LNCAP (cell line): ENCODE results near the gene CDKN2A.

Source experiments
- TF ChIP-seq, protein P1 (sequence below): fragments of 450-650 bp; IDR thresholded peaks from 2 replicates; pipeline ENCODE4 v1.5.1; 2017; ENCODE audit warnings: mild to moderate bottlenecking

Gene CDKN2A

DNA sequence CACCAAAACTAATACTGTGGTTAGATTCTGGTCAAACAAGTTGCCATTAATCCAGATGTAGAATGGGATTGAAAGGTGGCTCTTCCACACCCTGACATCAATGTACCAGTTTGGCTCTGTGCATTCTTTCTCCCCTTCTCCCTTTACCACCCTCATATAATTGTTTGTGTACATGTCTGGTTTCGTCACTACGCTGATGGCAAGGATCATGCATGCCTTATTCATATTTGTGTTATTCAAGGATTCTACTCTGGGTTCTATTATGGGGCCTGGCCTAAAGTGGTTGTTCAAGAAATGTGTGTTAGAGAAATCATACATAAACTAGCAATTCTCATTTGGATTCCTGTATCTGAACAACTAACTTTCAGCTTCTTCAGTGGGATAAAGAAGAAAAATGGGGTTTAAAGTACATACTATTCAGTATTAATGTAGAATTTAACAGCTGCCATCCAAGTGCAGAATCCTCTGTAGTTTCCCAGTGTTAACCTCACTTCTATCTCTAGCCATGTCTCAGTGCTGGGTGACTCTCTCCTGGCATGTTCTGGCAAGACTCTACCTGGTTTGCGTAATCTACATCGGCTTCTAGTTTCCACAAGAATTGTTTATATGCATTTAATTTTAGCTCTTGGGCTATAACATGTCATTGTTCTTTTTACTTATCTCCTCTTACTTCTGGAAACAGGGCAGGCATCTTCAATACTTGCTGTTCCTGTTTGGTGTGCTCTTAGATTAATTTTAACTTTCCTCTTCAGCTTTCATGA is 42.9 kb upstream of the CDKN2A start:
- TF ChIP-seq, protein P1, sequence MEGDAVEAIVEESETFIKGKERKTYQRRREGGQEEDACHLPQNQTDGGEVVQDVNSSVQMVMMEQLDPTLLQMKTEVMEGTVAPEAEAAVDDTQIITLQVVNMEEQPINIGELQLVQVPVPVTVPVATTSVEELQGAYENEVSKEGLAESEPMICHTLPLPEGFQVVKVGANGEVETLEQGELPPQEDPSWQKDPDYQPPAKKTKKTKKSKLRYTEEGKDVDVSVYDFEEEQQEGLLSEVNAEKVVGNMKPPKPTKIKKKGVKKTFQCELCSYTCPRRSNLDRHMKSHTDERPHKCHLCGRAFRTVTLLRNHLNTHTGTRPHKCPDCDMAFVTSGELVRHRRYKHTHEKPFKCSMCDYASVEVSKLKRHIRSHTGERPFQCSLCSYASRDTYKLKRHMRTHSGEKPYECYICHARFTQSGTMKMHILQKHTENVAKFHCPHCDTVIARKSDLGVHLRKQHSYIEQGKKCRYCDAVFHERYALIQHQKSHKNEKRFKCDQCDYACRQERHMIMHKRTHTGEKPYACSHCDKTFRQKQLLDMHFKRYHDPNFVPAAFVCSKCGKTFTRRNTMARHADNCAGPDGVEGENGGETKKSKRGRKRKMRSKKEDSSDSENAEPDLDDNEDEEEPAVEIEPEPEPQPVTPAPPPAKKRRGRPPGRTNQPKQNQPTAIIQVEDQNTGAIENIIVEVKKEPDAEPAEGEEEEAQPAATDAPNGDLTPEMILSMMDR = no peak

DNA sequence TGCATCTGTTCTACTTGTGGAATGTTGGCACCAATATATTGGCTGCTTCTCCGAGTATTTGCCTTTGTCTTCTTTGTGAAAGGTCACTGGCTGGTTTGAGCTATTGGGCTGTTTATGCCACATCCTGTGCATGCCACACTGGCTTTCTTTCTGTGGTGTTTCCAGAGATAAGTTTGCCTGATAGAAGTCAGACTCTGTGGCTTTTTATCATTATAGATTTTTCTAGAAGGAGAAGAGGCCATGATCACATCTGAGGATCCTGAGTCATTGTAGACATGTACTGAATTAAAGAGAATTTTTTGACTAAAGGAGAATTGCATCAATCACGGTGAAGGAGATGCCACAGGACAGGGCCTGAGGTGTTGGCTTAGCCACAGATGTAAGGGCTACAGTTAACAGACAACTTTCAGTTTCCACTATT is 41.4 kb upstream of the CDKN2A start:
- TF ChIP-seq, protein P1 = no peak

DNA sequence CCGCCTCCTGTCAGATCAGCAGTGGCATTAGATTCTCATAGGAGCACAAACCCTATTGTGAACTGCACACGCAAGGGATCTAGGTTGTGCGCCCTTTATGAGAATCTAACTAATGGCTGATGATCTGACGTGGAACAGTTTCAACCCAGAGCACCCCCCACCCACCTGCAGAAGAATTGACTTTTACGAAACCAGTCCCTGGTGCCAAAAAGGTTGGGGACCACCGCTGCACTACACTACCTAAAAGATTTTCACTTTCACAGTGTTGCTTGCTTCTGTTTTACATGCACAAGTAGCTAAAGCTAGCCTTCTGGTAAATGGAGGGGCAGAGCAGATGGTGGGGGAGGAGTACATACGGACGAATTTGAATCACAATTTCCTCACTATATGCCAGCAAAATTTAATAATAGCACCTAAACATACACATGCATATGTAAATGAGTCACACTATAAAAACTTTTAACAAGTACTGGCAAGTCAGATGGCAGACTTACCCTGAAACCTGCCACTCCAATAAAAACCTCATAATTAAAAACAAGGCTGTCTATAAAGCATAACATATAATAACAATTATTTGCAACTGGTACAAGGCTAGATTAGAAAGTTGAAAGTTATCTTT is 38.9 kb upstream of the CDKN2A start:
- TF ChIP-seq, protein P1 = no peak

DNA sequence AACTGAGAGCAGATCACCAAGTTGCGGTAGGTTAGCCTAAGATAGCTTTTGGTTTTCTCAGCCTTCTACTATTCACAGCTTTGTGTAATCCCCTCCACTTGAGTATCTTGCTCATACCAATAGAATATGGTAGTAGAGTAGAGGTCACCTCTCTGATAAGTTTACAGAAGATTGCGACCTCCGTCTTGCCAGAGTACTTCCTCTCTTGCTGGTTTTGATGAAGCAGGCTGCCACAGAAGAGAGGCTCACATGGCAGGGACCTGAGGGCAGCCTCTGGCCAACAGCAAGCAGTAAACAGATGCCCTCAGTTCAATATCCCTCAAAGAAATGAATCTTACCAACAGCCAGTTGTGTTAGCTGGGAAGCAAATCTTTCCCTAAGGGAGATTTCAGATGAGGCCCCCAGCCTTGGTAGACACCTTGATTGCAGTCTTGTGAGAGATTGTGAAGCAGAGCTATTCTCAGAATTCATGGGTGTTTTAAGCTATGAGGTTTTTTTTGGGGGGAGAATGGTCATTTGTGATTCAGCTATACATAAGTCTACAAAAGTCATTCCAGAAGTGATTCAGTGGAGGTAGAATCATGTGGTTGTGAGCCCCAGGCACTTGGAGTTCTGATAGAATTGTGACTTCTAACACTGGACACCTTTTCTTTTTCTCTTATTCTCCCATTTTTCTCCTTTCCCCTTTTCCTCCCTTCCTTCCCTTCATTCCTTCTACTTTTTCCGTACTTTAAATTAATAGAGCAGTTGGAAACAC is 37.6 kb upstream of the CDKN2A start:
- TF ChIP-seq, protein P1 = no peak

DNA sequence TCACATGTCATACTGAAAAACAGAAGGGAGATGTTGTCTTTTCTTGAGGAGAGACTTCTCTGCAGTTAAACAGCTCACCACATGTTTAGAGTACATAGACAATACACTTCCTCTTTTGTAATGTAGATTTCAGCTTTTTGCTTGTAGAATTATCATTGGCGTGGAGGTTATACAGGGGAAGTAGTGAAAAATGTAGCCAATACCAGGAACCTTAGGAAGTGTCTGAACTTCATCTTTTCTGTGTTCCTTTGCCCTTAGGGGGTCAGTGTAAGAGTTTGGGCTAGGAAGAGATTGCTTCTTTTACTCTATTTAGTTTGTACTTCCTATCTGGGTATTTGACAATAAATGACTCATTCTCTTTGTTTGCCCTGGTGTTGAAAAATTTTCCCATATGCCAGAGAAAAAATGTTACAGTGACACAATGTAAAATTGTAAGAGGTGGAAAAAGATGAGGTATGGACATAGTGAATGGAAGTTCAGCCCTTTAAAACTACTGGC is 36.0 kb upstream of the CDKN2A start:
- TF ChIP-seq, protein P1 = no peak

DNA sequence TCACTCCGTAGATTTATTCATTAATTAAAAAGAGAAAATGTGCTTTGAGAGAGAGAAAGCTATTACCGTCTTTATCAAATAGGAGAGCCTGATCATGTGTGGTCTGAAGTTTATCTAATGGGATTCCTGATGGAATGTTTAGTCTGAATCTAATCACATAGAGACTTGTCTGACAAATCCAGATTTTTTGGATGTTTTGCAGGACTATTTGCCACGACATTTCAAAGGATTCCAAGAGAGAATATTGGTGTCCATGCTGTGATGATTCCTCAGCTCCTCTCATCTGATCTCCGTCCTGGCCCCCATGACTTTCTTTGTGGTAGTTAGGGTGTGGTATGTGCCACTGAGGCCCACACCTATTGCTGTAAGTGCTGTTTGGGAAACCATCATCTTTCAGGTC is 35.0 kb upstream of the CDKN2A start:
- TF ChIP-seq, protein P1 = no peak

DNA sequence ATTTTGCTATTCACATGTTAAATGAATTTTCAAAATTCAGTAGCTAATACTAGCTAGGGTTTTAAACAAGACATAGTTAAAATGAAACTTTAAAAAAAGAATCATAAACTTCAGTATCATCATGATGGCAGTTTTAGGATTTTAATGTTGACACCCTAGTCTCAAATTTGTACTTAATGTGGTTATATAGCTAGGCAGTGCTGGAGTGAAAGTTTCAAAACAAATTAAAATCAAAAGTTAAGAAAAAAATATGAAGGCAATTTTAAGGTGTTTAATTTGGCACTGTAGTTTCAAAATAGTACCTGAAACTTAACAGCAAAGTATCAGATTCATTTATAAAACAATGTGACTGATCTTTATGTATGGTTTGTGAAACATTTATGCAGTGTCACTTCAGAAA is 34.2 kb upstream of the CDKN2A start:
- TF ChIP-seq, protein P1 = no peak
